Measurements from ENCODE around the gene RABEP2. TPM values are rescaled to one million over a fixed set of nuclear protein-coding genes. Genes with fewer than 3 reads are reported as not detected.
A peak's percentile ranks its signal among the peaks of the same experiment; 100 is the strongest.
"Not testable (repeated sequence)": the region's sequence is repeated elsewhere in the genome, so short reads cannot be mapped to it uniquely, and the experiment has no call there.

Gene RABEP2, protein sequence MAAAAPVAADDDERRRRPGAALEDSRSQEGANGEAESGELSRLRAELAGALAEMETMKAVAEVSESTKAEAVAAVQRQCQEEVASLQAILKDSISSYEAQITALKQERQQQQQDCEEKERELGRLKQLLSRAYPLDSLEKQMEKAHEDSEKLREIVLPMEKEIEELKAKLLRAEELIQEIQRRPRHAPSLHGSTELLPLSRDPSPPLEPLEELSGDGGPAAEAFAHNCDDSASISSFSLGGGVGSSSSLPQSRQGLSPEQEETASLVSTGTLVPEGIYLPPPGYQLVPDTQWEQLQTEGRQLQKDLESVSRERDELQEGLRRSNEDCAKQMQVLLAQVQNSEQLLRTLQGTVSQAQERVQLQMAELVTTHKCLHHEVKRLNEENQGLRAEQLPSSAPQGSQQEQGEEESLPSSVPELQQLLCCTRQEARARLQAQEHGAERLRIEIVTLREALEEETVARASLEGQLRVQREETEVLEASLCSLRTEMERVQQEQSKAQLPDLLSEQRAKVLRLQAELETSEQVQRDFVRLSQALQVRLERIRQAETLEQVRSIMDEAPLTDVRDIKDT
- total RNA-seq: 64.5 TPM

DNA sequence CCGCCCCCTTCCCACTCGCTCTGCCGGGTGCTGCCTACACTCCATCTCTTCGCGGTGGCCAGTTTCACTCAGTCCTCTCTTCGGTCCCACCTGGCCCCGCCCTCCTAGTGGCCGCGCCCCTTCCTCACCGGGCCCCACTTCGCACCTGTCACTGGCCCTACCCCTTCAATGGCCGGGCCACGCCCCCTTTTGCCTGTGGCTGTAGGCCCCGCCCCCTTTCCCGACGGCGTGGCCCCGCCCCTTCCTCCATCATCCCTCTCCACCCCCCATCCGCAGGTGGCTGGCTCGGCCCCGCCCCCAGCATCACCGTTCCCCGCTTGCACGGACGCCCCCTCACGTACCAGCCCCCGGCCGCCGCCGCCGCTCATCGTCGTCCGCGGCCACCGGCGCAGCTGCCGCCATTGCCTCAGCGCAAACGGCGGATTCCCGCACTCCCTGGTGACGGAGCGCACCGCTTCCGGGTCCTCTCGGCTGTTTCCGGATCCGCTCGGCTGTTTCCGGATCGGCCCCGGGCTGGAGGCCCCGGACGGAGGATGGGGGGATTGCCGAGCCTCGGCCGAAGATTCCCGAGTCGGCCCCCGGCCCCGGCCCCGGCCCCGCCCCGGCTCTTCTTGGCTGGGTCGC lies at the start of gene RABEP2:
RABEP2 (minus strand) TSS at position 477 of the 624 bp plus-strand sequence; CDS start at position 402, 75 bp downstream.
- intact Hi-C loops (cut with DNase I): loop anchor here (1.0 to 2.0 kb wide), 5 partner anchors 20 to 102 kb away; partner anchors contain the start of genes ATP2A1, ATXN2L, NFATC2IP and TUFM

DNA sequence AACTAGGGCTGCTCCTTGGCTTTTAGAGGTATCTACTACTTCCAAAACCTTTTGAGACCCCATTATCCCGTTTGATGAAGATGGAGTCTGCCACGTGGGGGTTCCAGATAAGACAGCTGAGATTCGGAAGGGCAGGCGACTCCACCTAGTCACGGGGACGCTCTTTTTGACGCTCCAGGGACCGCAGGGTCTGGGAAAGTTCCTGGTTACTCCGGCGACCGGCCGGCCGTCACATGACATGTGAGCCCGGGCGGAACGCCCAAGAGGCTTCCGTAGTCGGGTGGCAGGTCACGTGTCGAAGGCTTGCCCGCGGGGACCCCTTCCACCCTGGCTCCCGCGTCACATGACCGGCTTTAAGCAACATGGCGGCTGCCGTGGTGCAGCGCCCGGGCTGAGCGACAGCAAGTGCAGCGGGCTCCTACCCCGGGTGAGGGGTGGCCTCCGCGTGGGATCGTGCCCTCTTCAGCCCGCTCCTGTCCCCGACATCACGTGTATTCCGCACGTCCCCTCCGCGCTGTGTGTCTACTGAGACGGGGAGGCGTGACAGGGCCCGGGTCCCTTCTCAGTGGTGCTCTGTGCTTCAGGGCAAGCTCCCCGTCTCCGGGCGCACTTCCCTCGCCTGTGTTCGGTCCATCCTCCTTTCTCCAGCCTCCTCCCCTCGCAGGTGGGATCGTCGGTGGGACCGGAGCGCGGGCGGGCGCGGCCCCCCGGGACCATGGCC lies 49.6 kb upstream of the RABEP2 start, which contains the start of gene SPNS1:
SPNS1 (plus strand) TSS at position 342 of the 721 bp plus-strand sequence; CDS start at position 716, 374 bp downstream.
- H3K9me3 ChIP-seq: no peaks in the 10 kb centered on the region
- peak within 1 kb of the TSS; percentile 77 to 80 for H3K27ac ChIP-seq
- intact Hi-C loops (cut with DNase I): loop anchor here (1.0 to 10.0 kb wide), 4 partner anchors 24 to 818 kb away; partner anchors contain the start of genes APOBR, CLN3, KIF22 and NFATC2IP
- peaks cover 17% of the 10 kb centered on the region in 2 donors for H3K36me3 ChIP-seq
- peaks cover 5 to 20% of the 10 kb centered on the region in 2 donors for H3K4me1 ChIP-seq
- no peaks in the 10 kb centered on the region for H3K27me3 ChIP-seq
- peak within 1 kb of the TSS; percentile 90 to 93 for H3K4me3 ChIP-seq
- TF ChIP-seq, protein P1, sequence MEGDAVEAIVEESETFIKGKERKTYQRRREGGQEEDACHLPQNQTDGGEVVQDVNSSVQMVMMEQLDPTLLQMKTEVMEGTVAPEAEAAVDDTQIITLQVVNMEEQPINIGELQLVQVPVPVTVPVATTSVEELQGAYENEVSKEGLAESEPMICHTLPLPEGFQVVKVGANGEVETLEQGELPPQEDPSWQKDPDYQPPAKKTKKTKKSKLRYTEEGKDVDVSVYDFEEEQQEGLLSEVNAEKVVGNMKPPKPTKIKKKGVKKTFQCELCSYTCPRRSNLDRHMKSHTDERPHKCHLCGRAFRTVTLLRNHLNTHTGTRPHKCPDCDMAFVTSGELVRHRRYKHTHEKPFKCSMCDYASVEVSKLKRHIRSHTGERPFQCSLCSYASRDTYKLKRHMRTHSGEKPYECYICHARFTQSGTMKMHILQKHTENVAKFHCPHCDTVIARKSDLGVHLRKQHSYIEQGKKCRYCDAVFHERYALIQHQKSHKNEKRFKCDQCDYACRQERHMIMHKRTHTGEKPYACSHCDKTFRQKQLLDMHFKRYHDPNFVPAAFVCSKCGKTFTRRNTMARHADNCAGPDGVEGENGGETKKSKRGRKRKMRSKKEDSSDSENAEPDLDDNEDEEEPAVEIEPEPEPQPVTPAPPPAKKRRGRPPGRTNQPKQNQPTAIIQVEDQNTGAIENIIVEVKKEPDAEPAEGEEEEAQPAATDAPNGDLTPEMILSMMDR (IDR thresholded peaks at IDR 0.05): no peak
- DNase-seq (ENCODE audit: low spot score in 2 of 2): peak; percentile 84 to 99

More for the DNA sequence above, at the start of gene RABEP2:
- Histone ChIP-seq H3K36me3 (no peaks in the 10 kb centered on the region), H3K27ac (peak within 1 kb of the TSS; percentile 96 to 99), H3K4me3 (peak within 1 kb of the TSS; percentile 80 to 90), H3K9me3 (no peaks in the 10 kb centered on the region), H3K27me3 (no peaks in the 10 kb centered on the region), H3K4me1 (peaks cover 6 to 9% of the 10 kb centered on the region in 2 donors)
- TF ChIP-seq, protein P1 (IDR thresholded peaks at IDR 0.05): no peak
- peak; percentile 45 to 94 for DNase-seq (ENCODE audit: low spot score in 2 of 2)

DNA sequence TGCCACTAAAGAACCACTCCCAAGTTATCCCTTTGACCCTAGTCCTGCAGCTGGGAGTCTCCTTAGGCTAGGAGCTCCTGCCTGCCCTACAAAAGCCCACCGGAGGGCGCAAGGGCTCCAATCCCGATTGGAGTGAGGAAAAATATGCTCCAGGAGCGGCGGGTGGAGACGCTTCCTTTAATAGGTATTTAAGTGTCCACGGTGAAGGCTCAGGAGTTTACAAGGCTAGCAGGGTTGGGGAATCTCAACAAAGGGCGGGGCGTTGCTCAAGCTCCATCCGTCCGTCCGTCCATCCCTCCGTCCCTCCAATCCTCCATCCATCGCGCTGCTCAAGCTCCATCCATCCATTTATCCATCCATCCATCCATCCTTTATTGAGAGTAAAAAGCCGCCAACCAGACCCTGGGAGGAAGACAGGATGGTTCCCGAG lies 49.0 kb upstream of the RABEP2 start:
- Histone ChIP-seq H3K27me3 (no peaks in the 10 kb centered on the region), H3K9me3 (no peaks in the 10 kb centered on the region), H3K27ac (peak overlapping the region; percentile 77 to 80), H3K36me3 (peaks cover 11% of the 10 kb centered on the region in 2 donors), H3K4me3 (peak overlapping the region; percentile 90 to 93), H3K4me1 (peaks cover 5 to 20% of the 10 kb centered on the region in 2 donors)
- intact Hi-C loops (cut with DNase I): loop anchor here (1.0 to 10.0 kb wide), 4 partner anchors 24 to 818 kb away; partner anchors contain the start of genes APOBR, CLN3, KIF22 and NFATC2IP
- TF ChIP-seq, protein P1 (IDR thresholded peaks at IDR 0.05): peak; percentile 31 to 54 (median 48)
- DNase-seq (ENCODE audit: low spot score in 2 of 2): no peak

DNA sequence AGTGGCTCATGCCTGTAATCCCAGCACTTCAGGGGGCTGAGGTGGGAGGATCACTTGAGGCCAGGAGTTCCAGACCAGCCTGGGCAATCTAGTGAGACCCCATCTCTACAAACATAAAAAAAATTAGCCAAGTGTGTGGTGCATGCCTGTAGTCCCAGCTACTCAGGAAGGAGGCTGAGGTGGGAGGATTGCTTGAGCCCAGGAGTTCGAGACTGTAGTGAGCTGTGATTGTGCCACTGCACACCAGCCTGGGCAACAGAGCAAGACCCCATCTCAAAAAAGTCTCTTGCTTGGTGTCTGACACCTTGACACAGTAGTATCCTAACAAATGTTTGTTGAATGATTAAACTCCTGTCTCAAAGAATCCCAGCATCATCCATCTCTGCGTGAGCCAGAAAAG lies 44.7 kb upstream of the RABEP2 start:
- not testable (repeated sequence) for DNase-seq (ENCODE audit: low spot score in 2 of 2)

DNA sequence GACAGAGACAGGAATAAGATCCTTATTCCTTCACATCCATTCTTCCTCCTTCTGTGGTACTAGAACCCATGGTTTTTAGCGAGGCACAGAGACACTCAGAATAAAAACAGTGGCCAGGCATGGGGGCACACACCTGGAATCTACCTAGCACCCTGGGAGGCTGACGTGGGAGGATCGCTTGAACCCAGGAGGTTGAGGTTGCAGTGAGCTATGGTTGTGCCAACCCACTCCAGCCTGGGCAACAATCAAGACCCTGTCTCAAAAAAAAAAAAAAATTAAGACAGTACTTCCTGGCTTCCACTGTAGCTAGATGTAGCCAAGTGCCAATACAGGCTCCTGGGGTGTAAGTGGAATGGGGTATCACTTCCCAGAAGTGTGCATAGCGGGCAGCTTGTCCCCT lies 42.1 kb upstream of the RABEP2 start:
- Histone ChIP-seq H3K27ac (no peak overlapping the region), H3K9me3 (no peaks in the 10 kb centered on the region), H3K27me3 (no peaks in the 10 kb centered on the region), H3K4me1 (no peaks in the 10 kb centered on the region), H3K36me3 (peaks cover 22 to 28% of the 10 kb centered on the region in 2 donors), H3K4me3 (no peak overlapping the region)
- DNase-seq (ENCODE audit: low spot score in 2 of 2): no peak
- TF ChIP-seq, protein P1 (IDR thresholded peaks at IDR 0.05): no peak
- intact Hi-C loops (cut with DNase I): no loop called here

More for the DNA sequence above, 44.7 kb upstream of the RABEP2 start:
- H3K27ac ChIP-seq, H3K4me3 ChIP-seq, H3K27me3 ChIP-seq, H3K4me1 ChIP-seq, H3K36me3 ChIP-seq, H3K9me3 ChIP-seq: not testable (repeated sequence)
- intact Hi-C loops (cut with DNase I): loop anchor here (5.0 to 10.0 kb wide), 3 partner anchors 415 to 823 kb away; partner anchors contain the start of genes APOBR, CLN3, KIF22 and SGF29

Measured in ascending aorta (tissue), 2 donors.